GM19023 (cell line): Measurements from ENCODE around the gene IL1F10.

Source experiments
- ATAC-seq: cut with Tn5 transposase; IDR thresholded peaks from one replicate; pipeline ENCODE4 v1.9.1; 2021; ENCODE audit warnings: mild to moderate bottlenecking, moderate library complexity; ENCODE audit not compliant: unreplicated experiment

Gene IL1F10, protein sequence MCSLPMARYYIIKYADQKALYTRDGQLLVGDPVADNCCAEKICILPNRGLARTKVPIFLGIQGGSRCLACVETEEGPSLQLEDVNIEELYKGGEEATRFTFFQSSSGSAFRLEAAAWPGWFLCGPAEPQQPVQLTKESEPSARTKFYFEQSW

DNA sequence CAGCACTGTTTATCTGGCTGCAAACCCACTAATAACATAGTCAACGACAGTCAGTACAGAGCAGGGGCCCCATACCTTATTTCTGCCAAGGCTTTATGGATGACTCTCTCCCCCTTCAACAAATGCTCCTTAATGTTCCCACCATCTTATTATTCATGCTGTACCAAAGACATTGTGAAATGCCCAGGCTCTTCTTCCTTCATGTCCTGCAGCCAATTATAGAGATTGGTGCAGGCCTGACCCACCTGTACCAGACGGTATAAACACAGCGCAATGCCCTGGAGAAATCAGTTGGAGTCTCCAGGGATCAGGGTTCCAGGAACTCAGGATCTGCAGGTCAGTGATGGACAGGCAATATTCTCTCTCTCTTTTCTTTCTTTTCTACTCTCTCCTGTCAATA is at the start of gene IL1F10:
IL1F10 (plus strand) TSS at position 290 of the 400 bp plus-strand sequence. CDS start 4,769 bp downstream, outside the sequence.
- ATAC-seq = no peak

DNA sequence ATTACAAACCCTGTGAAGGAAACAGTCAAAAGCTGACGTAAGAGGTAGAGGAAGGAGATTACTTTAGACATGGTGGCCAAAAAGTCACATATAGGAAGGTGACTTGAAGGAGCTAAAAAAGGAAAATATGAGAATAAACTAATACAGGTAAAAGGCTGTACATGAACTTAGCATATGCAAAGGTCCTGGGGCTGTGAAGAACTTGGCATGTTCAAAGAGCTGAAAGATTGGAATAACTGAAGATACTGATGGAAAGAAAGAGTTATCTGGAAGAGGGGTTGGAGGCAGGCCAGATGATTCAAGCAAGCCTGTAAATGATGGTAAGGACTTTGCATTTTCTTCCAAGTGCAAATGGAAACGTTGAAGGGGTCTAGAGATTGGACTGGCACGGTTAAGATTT is 49.3 kb upstream of the IL1F10 start:
- ATAC-seq = no peak

DNA sequence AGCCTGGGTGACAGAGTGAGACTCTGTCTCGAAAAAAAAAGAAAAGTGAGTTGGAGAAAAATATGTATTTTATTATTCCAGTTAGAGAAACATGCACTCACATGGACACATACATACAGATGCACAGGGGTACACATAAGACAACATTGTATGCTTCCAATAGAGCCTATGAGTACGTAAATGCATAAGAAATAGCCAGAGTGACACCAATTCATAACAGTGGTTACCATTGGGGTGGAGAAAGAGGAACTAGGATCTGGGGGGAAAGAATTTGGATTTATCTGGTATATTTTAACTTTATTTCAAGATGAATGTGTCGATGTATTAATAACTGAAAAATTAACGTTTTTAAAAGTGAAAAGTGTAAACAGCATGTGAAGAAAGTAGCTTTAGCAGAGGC is 46.5 kb upstream of the IL1F10 start:
- ATAC-seq = no peak

DNA sequence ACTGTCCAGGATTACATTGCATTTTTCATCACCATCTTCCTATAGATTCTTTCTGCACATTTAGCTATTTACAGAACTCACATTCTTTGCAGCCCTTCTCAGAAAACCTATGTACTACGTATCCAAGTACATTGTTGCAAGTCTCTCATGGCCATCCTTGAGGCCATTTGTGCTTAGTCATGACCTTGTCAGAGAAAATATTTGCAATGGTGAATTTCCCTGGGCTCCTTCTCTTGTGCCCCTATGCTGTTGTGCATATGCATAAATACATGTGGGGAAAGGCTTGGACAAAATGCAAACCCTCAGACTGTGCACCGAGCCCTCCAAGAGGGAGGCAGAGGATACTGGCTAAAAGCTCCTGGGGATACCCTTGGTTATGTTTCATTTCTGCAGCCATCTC is 43.0 kb upstream of the IL1F10 start:
- no peak for ATAC-seq

DNA sequence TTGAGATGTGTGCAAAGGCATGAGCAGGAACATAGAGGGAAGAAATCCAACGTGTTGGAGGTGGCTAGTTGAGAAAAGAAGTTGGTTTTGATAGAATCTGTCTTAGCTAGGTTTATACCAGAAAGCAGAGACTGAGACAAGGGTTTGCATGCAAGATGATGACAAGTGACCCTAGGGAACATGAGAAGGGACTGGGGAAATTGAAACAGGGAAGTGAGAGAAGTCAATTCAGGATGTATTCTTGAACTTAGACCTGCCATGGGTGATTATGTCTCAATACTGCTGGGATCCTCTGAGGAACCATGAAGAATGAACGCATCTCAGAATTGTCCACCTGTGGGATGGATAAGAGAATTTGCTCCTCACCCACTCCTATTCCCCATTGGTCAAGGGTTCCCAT is 42.0 kb upstream of the IL1F10 start:
- no peak for ATAC-seq

DNA sequence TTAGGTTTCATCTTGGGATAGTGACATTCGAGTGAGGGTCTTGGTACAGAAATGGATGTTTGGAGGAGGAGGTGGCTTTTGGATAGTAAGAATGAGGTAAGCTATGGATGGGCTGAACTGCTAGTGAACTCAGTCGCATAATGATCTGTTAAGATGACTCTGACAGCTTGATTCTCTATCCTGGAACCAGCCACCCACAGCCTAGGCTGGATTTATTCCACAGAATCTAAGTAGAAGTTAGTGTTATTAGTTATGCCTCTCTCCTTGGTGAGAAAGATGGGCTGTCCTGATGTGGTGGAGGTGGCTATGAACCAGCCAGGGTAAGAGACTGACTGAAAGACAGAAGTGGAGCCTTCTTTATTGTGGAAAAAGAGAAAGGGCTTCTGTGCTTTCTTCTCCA is 40.1 kb upstream of the IL1F10 start:
- ATAC-seq = no peak

DNA sequence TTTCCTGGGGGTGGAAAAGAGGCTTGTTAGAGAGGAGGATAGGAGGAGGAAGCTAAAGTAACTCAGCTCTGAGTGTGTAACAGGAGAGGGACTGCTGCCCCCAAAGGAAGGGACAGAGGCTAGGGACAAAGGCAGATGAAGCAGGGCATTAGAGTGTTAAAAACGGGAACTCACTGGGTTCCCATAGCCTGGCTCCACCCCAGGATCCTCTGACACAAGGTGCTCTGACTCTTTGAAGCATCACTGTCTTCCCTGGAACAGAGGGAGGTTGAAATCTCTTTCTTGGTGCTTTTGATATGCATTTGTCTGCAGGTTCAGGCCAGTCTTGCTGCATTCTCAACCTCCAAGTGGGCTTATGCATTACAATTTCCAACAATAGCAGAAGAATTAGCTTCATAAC is 39.7 kb upstream of the IL1F10 start:
- no peak for ATAC-seq

DNA sequence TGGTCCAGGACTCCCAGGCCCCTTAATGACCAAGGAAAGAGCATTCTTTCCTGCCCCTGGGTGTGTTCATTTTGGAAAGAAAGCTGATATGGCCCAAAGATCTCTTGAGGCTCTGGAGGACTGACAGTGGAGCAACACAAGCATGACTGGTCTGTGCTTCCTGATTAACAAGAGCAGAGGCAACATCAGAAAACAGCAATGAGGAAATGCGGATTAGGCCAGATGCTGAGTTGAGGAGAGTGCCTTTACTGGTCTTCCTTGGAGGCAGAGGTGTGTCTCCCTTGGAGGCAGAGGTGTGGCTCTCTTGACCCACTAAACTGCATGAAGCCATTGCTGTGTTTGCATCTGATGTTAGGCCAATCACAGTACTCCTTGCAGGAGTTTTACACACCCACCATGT is 35.0 kb upstream of the IL1F10 start:
- ATAC-seq = no peak

DNA sequence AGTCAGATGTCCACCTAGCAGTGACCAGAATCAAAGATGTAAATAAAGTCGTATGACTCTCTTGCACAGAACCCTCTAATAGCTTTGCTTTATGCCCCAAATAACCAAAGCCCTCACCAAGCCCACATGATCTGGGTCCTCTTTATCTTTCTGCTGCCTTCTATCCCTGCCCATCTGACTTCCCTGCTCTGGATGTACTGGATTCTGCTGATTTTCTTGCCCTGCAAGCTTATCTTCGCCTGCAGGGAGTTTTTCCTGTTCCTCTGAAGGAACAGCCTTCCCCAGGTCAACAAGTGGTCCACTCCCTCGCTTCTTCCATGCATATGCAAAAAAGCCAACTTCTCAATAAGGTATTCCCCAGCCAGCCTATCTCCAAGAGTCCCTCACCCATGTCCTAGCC is 33.8 kb upstream of the IL1F10 start:
- no peak for ATAC-seq

DNA sequence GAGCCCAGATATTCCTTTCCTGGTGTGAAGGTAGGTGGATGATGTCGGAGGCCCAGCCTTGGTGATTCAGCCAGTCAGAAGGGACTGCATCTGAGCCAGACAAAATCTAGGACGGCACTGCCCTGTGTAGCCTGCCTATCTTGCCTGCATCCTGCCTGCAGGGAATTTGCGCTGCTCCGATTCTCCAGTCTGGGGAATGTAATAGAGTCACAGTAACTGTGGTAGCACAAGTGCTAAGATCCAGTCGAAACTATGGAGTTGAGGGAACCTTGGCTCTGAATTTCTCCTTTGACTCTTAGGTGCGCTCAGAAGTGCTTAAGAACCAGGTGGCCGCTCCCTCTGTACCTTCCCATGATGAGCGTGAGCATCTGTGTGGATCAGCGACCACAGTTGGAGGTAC is 31.0 kb upstream of the IL1F10 start:
- no peak for ATAC-seq

DNA sequence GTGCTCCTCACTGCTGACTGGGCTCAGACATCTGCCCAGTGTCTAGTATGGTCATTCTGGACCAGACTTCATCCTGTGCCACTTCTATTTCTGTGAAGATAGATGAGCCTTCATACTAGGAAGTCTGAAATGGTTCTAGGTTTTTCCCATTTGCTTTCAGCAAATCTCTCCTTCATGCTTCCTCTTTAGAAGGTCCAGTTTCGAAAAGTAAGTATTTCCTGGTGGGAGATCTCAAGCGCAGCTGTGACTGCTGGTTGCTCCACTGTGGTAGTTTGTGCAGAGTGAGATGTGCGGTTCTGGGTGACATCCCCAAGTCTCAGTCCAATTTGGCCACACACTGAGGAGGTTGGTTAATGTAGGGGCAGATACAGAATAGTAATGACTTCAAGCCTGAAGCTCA is 29.5 kb upstream of the IL1F10 start:
- ATAC-seq = no peak

DNA sequence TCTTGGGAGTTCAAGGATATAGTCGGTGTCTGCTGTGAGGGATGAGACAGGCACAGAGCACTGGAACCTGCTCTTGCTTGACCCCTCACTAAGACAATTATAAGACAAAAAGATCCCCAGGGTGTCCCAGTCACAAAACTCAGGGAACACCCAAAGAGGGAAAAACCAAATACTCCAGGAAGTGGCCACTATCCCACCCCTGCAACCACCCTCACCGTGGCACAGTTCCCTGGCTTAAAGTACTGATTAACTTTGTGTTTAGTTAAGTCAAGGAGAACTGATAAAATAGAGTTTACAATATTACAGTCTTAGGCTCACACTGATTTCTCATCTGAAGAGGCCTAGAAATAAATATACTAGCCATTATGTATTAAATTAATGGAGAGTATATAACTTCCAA is 28.6 kb upstream of the IL1F10 start:
- no peak for ATAC-seq

DNA sequence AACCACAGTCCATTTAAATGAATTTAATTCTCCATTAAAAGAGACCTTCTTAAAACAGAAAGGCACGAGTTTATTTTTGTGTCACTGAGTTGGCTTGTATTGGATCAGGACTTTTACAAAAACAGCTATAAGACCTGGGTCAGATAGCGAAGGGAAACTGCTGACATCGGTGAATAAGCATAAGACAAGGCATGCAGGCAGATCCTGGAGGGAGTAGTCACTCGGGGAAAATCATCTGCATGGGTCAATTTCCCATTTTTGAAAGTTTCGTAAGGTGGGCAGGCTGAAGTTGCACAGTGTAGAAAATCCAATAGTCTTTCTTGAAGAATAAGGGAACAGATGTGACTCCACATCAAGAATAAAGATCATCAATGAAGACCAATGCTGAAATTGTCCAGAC is 28.1 kb upstream of the IL1F10 start:
- ATAC-seq = no peak

DNA sequence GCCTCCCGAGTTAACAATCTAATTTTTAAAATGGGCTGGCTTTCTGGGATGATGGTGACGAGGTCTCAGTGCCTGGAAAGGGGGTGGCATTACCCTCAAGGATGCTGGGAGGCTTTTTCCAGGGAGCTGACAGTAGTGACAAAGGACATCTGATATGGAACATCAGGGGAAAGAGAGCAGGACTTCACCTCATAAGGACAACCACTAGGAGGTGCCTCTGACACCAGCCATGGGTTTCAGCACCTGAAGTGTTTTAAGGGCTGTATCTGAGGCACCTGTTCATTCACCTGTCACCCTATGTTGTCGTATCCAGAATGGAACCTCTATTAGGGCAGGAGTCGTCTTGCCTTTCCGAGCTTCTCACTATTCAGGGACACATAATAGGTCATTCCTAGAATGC is 25.9 kb upstream of the IL1F10 start:
- no peak for ATAC-seq

DNA sequence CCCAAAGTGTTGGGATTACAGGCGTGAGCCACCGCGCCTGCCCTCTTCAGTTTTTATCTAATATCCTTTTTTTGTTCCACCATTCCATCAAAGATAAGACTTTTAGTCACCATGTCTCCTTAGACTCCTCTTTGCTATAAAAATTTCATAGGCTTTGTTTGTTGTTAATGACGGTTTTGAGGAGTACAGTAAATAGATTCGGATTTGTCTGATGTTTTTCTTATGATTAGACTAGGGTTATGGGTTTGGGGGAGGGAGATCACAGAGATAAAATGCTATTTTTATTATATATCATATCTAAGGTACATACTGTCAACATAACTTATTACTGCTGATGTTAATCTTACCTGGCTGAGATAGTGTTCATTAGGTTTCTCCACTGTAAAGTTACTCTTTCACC is 21.3 kb upstream of the IL1F10 start:
- no peak for ATAC-seq

DNA sequence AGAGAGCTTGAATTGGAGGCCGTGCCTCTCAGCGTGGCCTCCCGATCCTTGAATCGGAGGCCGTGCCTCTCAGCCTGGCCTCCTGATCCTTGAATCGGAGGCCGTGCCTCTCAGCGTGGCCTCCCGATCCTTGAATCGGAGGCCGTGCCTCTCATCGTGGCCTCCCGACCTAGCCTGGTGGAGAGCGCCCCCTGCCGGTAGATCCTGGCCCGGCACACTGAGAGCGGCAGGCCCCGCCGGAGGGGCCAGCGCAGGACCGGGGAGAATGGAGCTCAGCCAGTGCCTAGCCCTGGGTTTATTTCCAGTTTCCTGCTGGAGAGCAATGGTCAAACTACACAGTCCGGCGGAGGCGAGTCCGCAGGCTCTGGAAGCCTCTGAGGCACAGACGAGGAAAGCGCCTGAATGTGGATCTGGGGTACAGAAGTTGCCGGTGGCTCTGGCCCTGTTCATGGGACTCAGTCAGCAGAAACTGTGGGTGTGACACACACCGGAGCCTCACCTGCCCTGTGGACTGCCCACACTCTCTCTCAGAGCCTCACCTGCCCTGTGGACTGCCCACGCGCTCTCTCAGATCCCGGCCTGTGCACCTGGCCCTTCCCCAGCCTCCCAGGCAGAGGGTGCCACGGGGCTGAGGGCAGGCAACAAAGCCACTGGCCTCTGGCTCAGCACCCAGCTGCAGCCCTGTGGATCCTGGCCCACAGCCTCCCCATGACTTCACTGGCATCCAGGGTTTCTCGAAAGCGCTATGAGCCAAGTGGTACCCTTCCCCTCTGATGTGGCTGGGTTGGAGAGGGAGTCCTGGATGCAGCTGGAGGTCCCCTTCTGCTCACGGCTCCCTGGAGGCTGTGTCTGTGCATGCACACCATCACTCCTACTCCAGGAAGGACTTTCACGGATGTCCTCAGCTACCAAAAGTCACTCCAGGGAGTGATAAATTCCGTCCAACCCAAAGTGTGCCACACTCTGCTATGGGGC is 16.6 kb upstream of the IL1F10 start:
- no peak for ATAC-seq

DNA sequence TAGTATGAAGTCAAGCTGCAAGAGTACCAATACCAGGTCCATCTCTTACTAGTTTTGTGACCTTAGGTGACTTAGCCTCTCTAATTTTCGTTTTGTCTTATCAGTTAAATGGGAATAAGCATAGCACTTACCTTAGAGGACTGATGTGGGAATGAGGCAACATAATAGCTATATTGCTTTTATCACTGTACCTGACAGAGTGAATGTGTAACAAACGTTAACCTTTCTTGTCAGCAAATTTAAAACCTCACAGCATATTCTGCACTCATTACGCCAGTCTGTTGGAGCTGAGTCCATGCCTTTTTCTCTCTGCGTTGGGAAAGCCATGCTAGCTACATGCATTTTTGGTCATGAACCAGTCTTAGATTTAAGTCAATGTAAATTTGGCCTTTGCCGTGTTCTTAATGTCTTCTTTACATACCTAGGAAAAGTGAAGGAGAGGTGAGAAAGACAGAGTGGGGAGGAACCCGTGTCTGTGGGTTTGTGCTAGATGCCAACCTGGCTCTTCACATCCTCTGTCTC is 15.3 kb upstream of the IL1F10 start, which contains the start of gene IL36B:
IL36B (minus strand) TSS at position 472 of the 522 bp plus-strand sequence.
- no peak for ATAC-seq

DNA sequence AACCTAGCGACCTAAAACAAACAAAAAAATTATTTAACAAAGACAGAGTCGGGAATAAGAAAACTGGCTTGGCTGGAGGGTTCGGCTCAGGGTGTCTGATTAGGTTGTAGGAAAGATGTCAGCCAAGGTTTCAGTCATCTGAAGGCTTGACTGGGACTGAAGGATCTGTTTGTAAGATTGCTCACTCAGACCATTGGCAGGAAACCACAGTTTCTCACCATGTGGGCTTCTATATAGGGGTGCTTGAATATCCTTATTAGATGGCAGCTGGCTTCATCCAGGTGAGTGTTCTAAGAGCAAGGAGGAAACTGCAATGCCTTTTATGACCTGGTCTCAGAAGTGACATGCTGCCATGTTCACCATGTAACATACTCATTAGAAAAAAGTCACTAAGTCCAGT is 14.1 kb upstream of the IL1F10 start:
- no peak for ATAC-seq

DNA sequence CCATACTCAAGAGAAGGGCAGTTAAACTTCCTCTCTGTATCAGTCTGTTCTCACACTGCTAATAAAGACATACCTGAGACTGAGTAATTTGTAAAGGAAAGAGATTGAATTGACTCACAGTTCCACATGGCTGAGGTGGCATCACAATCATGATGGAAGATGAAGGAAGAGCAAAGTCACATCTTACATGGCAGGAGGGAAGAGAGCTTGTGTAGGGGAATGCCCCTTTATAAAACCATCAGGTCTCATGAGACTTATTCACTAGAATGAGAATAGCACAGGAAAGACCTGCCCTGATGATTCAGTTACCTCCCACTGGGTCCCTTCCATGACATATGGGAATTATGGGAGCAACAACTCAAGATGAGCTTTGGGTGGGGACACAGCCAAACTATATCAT is 13.7 kb upstream of the IL1F10 start:
- no peak for ATAC-seq

DNA sequence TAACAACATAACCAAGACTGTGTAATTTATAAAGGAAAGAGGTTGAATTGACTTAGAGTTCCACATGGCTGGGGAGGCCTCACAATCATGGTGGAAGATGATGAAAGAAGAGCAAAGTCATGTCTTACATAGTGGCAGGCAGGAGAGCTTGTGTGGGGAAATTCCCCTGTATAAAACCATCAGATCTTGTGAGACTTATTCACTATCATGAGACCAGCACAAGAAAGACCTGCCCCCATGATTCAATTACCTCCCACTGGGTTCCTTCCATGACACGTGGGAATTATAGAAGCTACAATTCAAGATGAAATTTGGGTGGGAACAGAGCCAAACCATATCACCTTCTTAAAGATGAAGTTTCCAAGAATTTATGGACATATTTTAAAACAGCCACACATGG is 11.2 kb upstream of the IL1F10 start:
- ATAC-seq = no peak

DNA sequence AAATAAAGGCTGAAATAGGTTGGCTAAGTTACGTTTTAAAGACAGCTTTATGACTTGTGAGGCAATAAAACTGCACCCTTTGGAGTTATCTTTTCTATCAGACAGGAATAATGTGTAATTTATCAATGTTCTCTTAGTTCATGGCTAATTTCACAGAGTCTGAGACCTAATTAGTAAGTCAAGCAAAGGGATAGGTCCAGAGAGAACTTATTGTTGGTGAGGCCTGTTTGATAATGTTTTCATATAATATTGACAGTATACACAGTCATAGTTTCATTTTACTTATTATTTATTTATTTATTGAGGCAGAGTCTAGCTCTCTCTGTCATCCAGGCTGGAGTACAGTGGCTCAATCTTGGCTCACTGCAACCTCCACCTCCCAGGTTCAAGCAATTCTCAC is 10.7 kb upstream of the IL1F10 start:
- ATAC-seq = no peak

DNA sequence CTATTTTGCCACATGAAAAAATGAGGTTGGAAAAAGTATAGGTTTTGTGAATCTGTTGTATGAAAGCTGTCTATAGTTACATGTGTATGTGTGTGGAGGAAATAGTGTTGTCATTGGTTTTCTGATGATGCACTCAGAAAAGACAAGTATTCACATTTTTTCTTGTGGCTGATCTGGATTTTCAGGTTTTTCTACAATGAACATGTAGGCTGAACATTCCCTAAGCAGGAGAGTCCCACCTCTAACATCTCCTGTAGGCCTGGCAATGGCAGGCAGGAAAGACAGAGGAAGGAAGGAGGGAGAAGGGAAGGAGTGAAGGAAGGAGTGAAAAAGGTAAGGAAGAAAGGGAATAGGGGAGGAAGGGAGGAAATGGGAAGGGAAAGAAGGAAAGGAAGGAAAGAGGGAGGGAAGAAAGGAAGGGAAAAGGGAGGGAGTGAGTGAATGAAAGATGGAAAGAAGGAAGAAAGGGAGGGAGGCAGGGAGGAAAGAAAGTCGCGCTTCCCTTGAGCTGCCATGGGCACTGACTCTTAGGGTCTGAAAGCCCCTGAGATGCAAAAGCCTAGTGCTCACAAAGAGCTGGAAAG is 9.3 kb upstream of the IL1F10 start:
- no peak for ATAC-seq
